ENCODE results near the gene TPM4.

- TF ChIP-seq CTCF (IDR thresholded peaks at IDR 0.05) (no peak), POLR2A (IDR thresholded peaks at IDR 0.05) (peak in 1 of 2 donors; percentile 44)
Measured at GRCh38 chr19:16111909-16112752, 35.8 kb downstream of the TPM4 start.

Measured in heart left ventricle (tissue), 13 donors.